ENCODE measurements around the gene LRP10. TPM values are rescaled to one million over a fixed set of nuclear protein-coding genes. Genes with fewer than 3 reads are reported as not detected.

LRP10 gene
- total RNA-seq, 3 donors from 2014 or later = 70.1 to 97.5 (median 82.3) TPM

DNA sequence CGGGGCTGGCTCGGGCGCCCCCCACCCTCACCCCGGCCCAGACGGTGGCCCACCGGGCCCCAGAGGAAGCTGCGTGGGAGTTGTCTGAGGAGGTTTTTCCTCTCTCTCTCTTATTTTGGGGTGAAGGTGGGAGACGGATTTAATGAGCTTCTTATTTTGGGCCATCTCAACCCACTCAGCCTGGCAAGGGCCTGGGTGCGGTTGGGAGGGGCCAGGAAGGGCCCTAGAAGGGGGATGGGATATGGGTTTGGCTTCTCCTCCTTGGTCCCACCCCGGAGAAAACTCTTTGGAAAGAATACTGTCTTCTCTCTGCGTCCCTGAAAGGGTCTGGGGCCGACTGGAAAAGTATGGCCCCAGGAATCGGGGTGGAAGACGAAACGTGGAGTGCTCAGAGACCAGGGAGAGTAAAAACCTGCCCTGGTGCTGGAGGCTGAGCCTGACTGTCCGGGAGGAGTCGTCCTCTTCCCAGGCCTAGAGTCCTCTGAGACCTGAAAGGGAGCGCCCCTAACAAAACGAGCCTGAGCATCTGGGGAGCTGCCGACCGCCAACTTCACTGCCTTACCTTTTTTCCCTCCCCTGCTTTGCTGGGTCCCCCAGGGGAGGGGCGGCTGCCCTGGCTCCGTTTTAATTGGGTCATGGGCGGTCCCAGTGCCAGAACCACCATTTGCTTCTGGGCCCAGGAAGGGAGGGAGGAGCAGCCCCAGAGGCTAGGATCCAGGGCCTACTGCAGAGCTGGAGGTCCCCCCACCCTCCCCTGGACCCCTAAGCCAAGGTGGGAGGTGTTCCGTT lies 33.6 kb upstream of the LRP10 start:
- Histone ChIP-seq H3K4me1 (peaks cover 0 to 12% of the 10 kb centered on the region in 2 donors), H3K9me3 (no peaks in the 10 kb centered on the region), H3K36me3 (no peaks in the 10 kb centered on the region), H3K4me3 (peak overlapping the region; percentile 98 to 99 (median 99)), H3K27ac (peak overlapping the region; percentile 97 to 99), H3K27me3 (no peaks in the 10 kb centered on the region)
- no peak for DNase-seq (ENCODE audit: low spot score in 2 of 2)
- TF ChIP-seq POLR2AphosphoS5 (IDR thresholded peaks at IDR 0.05) (peak in 2 of 3 donors; percentile 62 to 73), POLR2A (IDR thresholded peaks at IDR 0.05) (peak; percentile 22)
- TF ChIP-seq, protein P1, sequence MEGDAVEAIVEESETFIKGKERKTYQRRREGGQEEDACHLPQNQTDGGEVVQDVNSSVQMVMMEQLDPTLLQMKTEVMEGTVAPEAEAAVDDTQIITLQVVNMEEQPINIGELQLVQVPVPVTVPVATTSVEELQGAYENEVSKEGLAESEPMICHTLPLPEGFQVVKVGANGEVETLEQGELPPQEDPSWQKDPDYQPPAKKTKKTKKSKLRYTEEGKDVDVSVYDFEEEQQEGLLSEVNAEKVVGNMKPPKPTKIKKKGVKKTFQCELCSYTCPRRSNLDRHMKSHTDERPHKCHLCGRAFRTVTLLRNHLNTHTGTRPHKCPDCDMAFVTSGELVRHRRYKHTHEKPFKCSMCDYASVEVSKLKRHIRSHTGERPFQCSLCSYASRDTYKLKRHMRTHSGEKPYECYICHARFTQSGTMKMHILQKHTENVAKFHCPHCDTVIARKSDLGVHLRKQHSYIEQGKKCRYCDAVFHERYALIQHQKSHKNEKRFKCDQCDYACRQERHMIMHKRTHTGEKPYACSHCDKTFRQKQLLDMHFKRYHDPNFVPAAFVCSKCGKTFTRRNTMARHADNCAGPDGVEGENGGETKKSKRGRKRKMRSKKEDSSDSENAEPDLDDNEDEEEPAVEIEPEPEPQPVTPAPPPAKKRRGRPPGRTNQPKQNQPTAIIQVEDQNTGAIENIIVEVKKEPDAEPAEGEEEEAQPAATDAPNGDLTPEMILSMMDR (IDR thresholded peaks at IDR 0.05) = peak in 1 of 3 donors; percentile 7
- intact Hi-C loops (cut with DNase I; ENCODE audit: low total_unique reads) = no loop called here

DNA sequence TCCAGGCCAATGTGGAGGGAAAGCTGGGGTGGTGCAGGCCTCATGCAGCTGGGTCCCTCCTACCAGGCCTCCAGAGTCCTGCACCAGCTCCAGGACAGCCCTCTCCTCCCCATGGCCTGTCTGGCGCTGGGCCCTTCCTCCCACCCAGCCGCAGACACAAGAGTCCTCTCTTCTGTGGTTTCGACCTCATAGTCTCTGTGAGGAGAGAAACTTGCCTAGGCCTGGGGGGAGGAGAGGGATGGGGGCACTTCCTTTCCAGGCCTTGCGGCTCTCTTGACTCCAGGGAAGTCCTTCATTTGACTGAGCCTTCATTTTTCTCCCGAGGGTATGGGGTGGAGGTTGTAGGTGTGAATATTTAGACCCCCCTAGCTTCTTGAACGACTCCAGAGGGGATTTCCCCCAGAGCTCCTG lies 32.9 kb upstream of the LRP10 start:
- TF ChIP-seq POLR2A (IDR thresholded peaks at IDR 0.05) (no peak), POLR2AphosphoS5 (IDR thresholded peaks at IDR 0.05) (no peak)
- TF ChIP-seq, protein P1 (IDR thresholded peaks at IDR 0.05) = no peak
- Histone ChIP-seq H3K4me1 (peaks cover 0 to 12% of the 10 kb centered on the region in 2 donors), H3K4me3 (peak overlapping the region; percentile 98 to 99 (median 99)), H3K36me3 (no peaks in the 10 kb centered on the region), H3K27me3 (no peaks in the 10 kb centered on the region), H3K27ac (peak overlapping the region; percentile 97 to 99), H3K9me3 (no peaks in the 10 kb centered on the region)
- DNase-seq (ENCODE audit: low spot score in 2 of 2) = no peak
- intact Hi-C loops (cut with DNase I; ENCODE audit: low total_unique reads) = no loop called here

DNA sequence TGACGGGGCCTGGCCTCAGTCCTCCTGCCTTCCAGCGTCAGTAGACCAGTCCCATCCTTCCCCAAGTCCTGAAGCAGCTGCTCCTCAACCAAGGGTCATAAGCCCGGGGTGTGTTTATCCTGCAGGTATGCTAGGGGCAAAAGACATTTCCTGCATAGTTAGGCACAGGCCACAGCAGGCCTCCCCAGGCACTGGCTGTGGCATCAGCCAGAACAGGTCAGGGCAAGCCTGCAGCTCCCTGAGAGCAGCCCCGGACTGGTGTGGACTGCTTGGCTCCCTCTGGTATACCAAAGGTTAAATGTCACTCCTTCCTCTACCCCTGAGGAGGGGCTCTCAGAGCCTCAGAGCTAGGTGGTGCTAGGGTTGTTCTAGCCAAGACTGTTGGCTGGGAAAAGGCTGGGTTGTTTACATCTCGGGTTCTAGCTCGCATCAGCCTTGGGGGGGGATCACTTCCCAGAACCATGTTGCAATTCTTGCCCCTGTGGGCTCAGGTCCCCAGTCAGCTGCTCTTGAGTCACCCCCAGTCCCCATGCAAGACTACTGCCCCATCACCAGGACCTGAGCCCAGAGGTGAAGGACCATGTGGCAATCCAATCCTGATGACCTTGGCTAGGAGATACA lies 32.3 kb upstream of the LRP10 start:
- H3K4me1 ChIP-seq = peaks cover 0 to 12% of the 10 kb centered on the region in 2 donors
- intact Hi-C loops (cut with DNase I; ENCODE audit: low total_unique reads) = no loop called here
- no peaks in the 10 kb centered on the region for H3K27me3 ChIP-seq
- DNase-seq (ENCODE audit: low spot score in 2 of 2) = no peak
- no peaks in the 10 kb centered on the region for H3K9me3 ChIP-seq
- peak overlapping the region; percentile 98 to 99 (median 99) for H3K4me3 ChIP-seq
- peak overlapping the region; percentile 97 to 99 for H3K27ac ChIP-seq
- TF ChIP-seq POLR2A (IDR thresholded peaks at IDR 0.05) (no peak), POLR2AphosphoS5 (IDR thresholded peaks at IDR 0.05) (peak; percentile 39 to 99 (median 58))
- peaks cover under 1% of the 10 kb centered on the region for H3K36me3 ChIP-seq

DNA sequence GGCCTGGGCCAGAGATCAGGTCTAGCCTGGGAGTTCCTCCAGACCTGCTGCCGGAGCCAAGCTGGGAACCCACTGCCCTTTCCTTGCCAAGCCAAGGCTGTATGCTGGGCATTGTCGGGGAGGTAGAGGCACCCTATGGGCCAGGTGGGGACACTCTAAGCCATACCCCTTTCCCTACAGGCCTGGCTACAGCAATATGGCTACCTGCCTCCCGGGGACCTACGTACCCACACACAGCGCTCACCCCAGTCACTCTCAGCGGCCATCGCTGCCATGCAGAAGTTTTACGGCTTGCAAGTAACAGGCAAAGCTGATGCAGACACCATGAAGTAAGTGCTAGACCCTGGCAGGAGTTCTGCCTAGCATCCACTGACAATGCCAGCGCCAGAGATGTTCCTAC lies 30.2 kb upstream of the LRP10 start:
- TF ChIP-seq POLR2A (IDR thresholded peaks at IDR 0.05) (no peak), POLR2AphosphoS5 (IDR thresholded peaks at IDR 0.05) (no peak)
- TF ChIP-seq, protein P1 (IDR thresholded peaks at IDR 0.05) = no peak
- H3K36me3 ChIP-seq = peaks cover 6% of the 10 kb centered on the region
- DNase-seq (ENCODE audit: low spot score in 2 of 2) = no peak
- peak overlapping the region in 1 of 3 donors; percentile 46 for H3K4me3 ChIP-seq
- H3K27ac ChIP-seq = peak overlapping the region; percentile 68 to 97
- H3K9me3 ChIP-seq = no peaks in the 10 kb centered on the region
- intact Hi-C loops (cut with DNase I; ENCODE audit: low total_unique reads) = no loop called here
- H3K27me3 ChIP-seq = no peaks in the 10 kb centered on the region
- peaks cover 3 to 12% of the 10 kb centered on the region in 2 donors for H3K4me1 ChIP-seq

DNA sequence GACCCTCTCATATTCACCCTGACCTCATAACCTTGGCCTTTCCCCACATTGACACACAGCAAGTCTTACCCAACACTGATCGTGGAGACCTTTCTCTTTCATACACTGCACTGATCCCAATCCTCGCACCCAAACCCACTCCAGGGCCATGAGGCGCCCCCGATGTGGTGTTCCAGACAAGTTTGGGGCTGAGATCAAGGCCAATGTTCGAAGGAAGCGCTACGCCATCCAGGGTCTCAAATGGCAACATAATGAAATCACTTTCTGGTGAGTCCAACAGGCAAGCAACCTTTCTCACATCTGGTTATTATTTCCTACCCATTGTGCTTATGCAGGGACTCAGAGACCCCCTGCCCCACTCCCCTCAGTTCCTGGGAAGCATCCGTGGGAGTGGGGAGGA lies 29.8 kb upstream of the LRP10 start:
- no peak for DNase-seq (ENCODE audit: low spot score in 2 of 2)
- intact Hi-C loops (cut with DNase I; ENCODE audit: low total_unique reads) = no loop called here
- Histone ChIP-seq H3K27ac (peak overlapping the region; percentile 68 to 97), H3K4me3 (peak overlapping the region in 1 of 3 donors; percentile 46), H3K9me3 (no peaks in the 10 kb centered on the region), H3K27me3 (no peaks in the 10 kb centered on the region), H3K36me3 (peaks cover 6% of the 10 kb centered on the region), H3K4me1 (peaks cover 3 to 12% of the 10 kb centered on the region in 2 donors)
- TF ChIP-seq POLR2AphosphoS5 (IDR thresholded peaks at IDR 0.05) (no peak), POLR2A (IDR thresholded peaks at IDR 0.05) (no peak)
- TF ChIP-seq, protein P1 (IDR thresholded peaks at IDR 0.05) = no peak
